GM23338 (cell line): ENCODE results near the gene COL26A1. TPM values are rescaled to one million over a fixed set of nuclear protein-coding genes. Genes with fewer than 3 reads are reported as not detected.

Source experiments
- ATAC-seq: fragments of 200-7000 bp; cut with Tn5 transposase; 3 replicates; pipeline ENCODE4 v1.9.1; 2020
- DNase-seq: peaks from one replicate; pipeline ENCODE4 v3.0.0-alpha.2; 2015; ENCODE audit warnings: low spot score
- H2AFZ ChIP-seq: fragments of 200-600 bp; sonication (generic); 2 replicates; pipeline ENCODE4 v1.8.0; 2016; ENCODE audit warnings: antibody characterized with exemption, mild to moderate bottlenecking, moderate library complexity
- H3F3A ChIP-seq: fragments of 200-600 bp; sonication (generic); replicated peaks from 2 replicates; pipeline ENCODE4 v1.8.0; 2017; ENCODE audit warnings: antibody characterized with exemption, mixed run types, low read depth
- H3K27ac ChIP-seq: fragments of 200-600 bp; sonication (generic); 2 replicates; pipeline ENCODE4 v1.6.1; 2016; ENCODE audit warnings: low read depth
- H3K27me3 ChIP-seq: fragments of 200-600 bp; sonication (generic); 2 replicates; pipeline ENCODE4 v1.8.0; 2016; ENCODE audit warnings: mild to moderate bottlenecking, mixed run types, moderate library complexity; ENCODE audit not compliant: insufficient read depth
- H3K36me3 ChIP-seq: fragments of 200-600 bp; sonication (generic); 2 replicates; pipeline ENCODE4 v1.8.0; 2016; ENCODE audit warnings: mild to moderate bottlenecking; ENCODE audit not compliant: insufficient read depth
- H3K4me1 ChIP-seq: fragments of 200-600 bp; sonication (generic); 2 replicates; pipeline ENCODE4 v1.8.0; 2016; ENCODE audit warnings: mild to moderate bottlenecking, moderate library complexity; ENCODE audit not compliant: insufficient read depth
- H3K4me2 ChIP-seq: fragments of 200-600 bp; sonication (generic); 2 replicates; pipeline ENCODE4 v1.7.1; 2017; ENCODE audit warnings: mixed run types
- H3K4me3 ChIP-seq: fragments of 200-600 bp; sonication (generic); 2 replicates; pipeline ENCODE4 v1.6.1; 2016; ENCODE audit warnings: mixed run types
- H3K79me2 ChIP-seq: fragments of 200-600 bp; sonication (generic); replicated peaks from 2 replicates; pipeline ENCODE4 v1.8.0; 2017; ENCODE audit warnings: mild to moderate bottlenecking; ENCODE audit not compliant: insufficient read depth
- H3K9me2 ChIP-seq: fragments of 200-600 bp; sonication (generic); 2 replicates; pipeline ENCODE4 v1.8.0; 2017; ENCODE audit not compliant: insufficient read depth
- H4K20me1 ChIP-seq: fragments of 200-600 bp; sonication (generic); replicated peaks from 2 replicates; pipeline ENCODE4 v1.8.0; 2017; ENCODE audit warnings: mild to moderate bottlenecking; ENCODE audit not compliant: insufficient read depth
- H3K27ac Mint-ChIP-seq: 2 replicates; pipeline ENCODE4 v1.8.0; 2020; ENCODE audit warnings: inconsistent platforms, mild to moderate bottlenecking, moderate library complexity, mixed read lengths
- H3K27me3 Mint-ChIP-seq: 3 replicates; pipeline ENCODE4 v1.8.0; 2022; ENCODE audit warnings: low read depth, mild to moderate bottlenecking, moderate library complexity, mixed read lengths, inconsistent platforms; ENCODE audit not compliant: insufficient read depth, poor library complexity
- H3K36me3 Mint-ChIP-seq: 3 replicates; pipeline ENCODE4 v1.8.0; 2021; ENCODE audit warnings: low read depth, mild to moderate bottlenecking, inconsistent platforms, moderate library complexity, mixed read lengths
- H3K4me1 Mint-ChIP-seq: 3 replicates; pipeline ENCODE4 v1.8.0; 2020; ENCODE audit warnings: mild to moderate bottlenecking, inconsistent platforms, mixed read lengths
- H3K4me3 Mint-ChIP-seq: 3 replicates; pipeline ENCODE4 v1.8.0; 2021; ENCODE audit warnings: moderate library complexity, mild to moderate bottlenecking, inconsistent platforms, mixed read lengths
- H3K9me3 Mint-ChIP-seq: 3 replicates; pipeline ENCODE4 v1.8.0; 2020; ENCODE audit warnings: moderate library complexity, mild to moderate bottlenecking, inconsistent platforms, mixed read lengths
- CREB1 ChIP-seq: fragments of 250-450 bp; sonication (Bioruptor Pico); IDR thresholded peaks from 2 replicates; pipeline ENCODE4 v1.5.0; 2020; ENCODE audit warnings: low read depth, mild to moderate bottlenecking, moderate library complexity
- CTCF ChIP-seq, 2 experiments: fragments of 200-600 bp in 1 of 2; sonication (generic) in 1 of 2; conservative IDR thresholded peaks; 2 replicates each; pipeline versions ENCODE4 v1.5.1 to v1.6.1; 2016 to 2017; ENCODE audit warnings: antibody characterized with exemption in 2 of 2, low read depth in 2 of 2, mild to moderate bottlenecking in 2 of 2, moderate library complexity in 1 of 2
- EZH2 ChIP-seq: fragments of 200-600 bp; sonication (generic); IDR thresholded peaks from one replicate; pipeline ENCODE4 v1.8.0; 2017; ENCODE audit warnings: antibody characterized with exemption, mild to moderate bottlenecking, low read depth; ENCODE audit not compliant: unreplicated experiment
- EZH2phosphoT487 ChIP-seq: fragments of 200-600 bp; sonication (generic); IDR thresholded peaks from one replicate; pipeline ENCODE4 v1.8.1; 2018; ENCODE audit warnings: antibody characterized with exemption; ENCODE audit not compliant: unreplicated experiment
- JUNB ChIP-seq: IDR thresholded peaks from one replicate; pipeline ENCODE4 v1.6.1; 2016; ENCODE audit warnings: antibody characterized with exemption; ENCODE audit not compliant: unreplicated experiment
- NANOG ChIP-seq: IDR thresholded peaks from 2 replicates; pipeline ENCODE4 v1.6.1; 2016; ENCODE audit warnings: antibody characterized with exemption, borderline replicate concordance
- POLR2AphosphoS5 ChIP-seq: IDR thresholded peaks from 2 replicates; pipeline ENCODE4 v1.6.1; 2016; ENCODE audit warnings: antibody characterized with exemption, low read depth
- REST ChIP-seq: IDR thresholded peaks from one replicate; pipeline ENCODE4 v1.6.1; 2018; ENCODE audit warnings: antibody characterized with exemption; ENCODE audit not compliant: unreplicated experiment
- STAT1 ChIP-seq: IDR thresholded peaks from one replicate; pipeline ENCODE4 v1.6.1; 2016; ENCODE audit warnings: antibody characterized with exemption; ENCODE audit not compliant: unreplicated experiment
- ZNF114 ChIP-seq: fragments of 250-450 bp; sonication (Bioruptor Pico); IDR thresholded peaks from 2 replicates; pipeline ENCODE4 v1.5.0; 2020; ENCODE audit warnings: mild to moderate bottlenecking, moderate library complexity
- ZNF331 ChIP-seq: fragments of 250-450 bp; sonication (Bioruptor Pico); IDR thresholded peaks from 2 replicates; pipeline ENCODE4 v1.5.0; 2020; ENCODE audit warnings: low read depth, mild to moderate bottlenecking, moderate library complexity
- ZNF462 ChIP-seq: fragments of 250-450 bp; sonication (Bioruptor Pico); IDR thresholded peaks from 2 replicates; pipeline ENCODE4 v1.5.0; 2020; ENCODE audit warnings: mild to moderate bottlenecking, moderate library complexity
- polyA plus RNA-seq: library from polyadenylated mRNA; unstranded; fragments of >200 nt; fragmentation: Nextera tagmentation; extraction: Ambion mirVana; gene quantifications from 2 replicates; pipeline ENCODE4 v1.2.1, GENCODE V29; 2016
- total RNA-seq: library from RNA; depleted of rRNA; stranded (reverse); fragments of >200 nt; shearing (Covaris generic); gene quantifications from 2 replicates; pipeline ENCODE4 v1.2.3, GENCODE V29; 2014

Gene COL26A1
- total and polyA plus RNA-seq, 2 experiments from 2014 or later: 17.8 to 55.0 TPM

- H3K4me2 ChIP-seq: no peak overlapping the region
- H3K4me3 ChIP-seq: no peak overlapping the region
- peaks cover 3% of the 10 kb centered on the region for H3K27me3 Mint-ChIP-seq
- H3K27me3 ChIP-seq: no peaks in the 10 kb centered on the region
- H3K27ac Mint-ChIP-seq: no peak overlapping the region
- no peak overlapping the region for H3K4me3 Mint-ChIP-seq
- H3K36me3 Mint-ChIP-seq: no peaks in the 10 kb centered on the region
- TF ChIP-seq POLR2AphosphoS5 (no peak), ZNF462 (CRISPR knock-in tag) (no peak), CREB1 (CRISPR knock-in tag) (no peak), EZH2 (no peak), JUNB (no peak), ZNF331 (CRISPR knock-in tag) (no peak), EZH2phosphoT487 (no peak), ZNF114 (CRISPR knock-in tag) (no peak), CTCF (conservative IDR thresholded peaks at IDR 0.05; ENCODE audit: low read depth in 2 of 2) (no peak), REST (no peak), NANOG (no peak), STAT1 (no peak)
- H3F3A ChIP-seq: no peaks in the 10 kb centered on the region
- DNase-seq: no peak
- peaks cover 7% of the 10 kb centered on the region; the same call in 1 of the 3 replicates for H3K4me1 Mint-ChIP-seq
- H2AFZ ChIP-seq: no peak overlapping the region
- no peaks in the 10 kb centered on the region for H3K79me2 ChIP-seq
- no peaks in the 10 kb centered on the region for H3K9me2 ChIP-seq
- no peak for ATAC-seq
- H4K20me1 ChIP-seq: no peaks in the 10 kb centered on the region
- no peaks in the 10 kb centered on the region for H3K9me3 Mint-ChIP-seq
- no peaks in the 10 kb centered on the region for H3K36me3 ChIP-seq
- H3K27ac ChIP-seq: no peak overlapping the region
- no peaks in the 10 kb centered on the region for H3K4me1 ChIP-seq
Measured at GRCh38 chr7:101539784-101540183, 177.1 kb downstream of the COL26A1 start.
